Measurements from ENCODE around the gene MED9. TPM values are rescaled to one million over a fixed set of nuclear protein-coding genes. Genes with fewer than 3 reads are reported as not detected.

The MED9 gene
- total and polyA plus RNA-seq, 2 of the 4 experiments (the other 2 are of a cell fraction): 6.1 to 10.1 TPM

DNA sequence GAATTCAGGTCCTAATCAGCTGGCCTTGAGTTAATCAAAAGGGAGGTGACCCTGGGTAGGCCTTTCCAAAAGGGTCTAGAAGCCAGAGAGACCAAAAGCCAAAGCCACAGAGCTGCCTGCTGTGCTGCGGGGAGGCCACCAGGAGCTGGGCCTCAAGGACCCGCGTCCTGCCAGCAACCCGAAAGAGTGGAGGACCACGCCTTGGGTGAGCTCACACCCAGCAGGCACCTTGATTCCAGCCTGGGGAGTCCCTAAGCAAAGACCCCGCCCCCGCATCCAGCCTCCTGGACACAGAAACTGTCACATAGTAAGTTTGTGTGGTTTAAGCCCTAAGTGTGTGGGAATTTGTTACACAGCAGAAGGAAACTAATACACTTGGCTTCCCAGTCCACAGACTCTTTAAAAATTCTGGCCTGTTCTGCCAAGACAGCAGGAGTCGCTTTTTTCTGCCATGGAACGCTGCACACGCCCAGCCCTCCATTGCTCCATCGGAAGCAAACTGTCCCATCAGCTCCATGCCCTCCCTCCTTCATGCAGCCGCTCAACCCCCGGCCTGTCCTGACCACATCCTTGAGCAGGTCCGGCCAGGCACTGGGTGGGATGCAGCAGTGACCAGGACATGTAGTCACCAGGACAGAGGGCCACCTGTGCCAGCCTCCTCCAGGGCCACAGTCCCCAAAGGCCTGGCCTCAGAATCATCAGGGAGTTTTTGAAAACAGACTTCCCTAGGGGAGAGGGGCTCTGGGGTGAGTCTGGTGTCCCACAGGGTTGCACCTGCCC, 40.3 kb downstream of the MED9 start:
- intact Hi-C loops (cut with micrococcal nuclease) (no loop called here), in situ Hi-C loops (cut with MboI; ENCODE audit: low sequenced_read_pairs) (no loop called here), dilution Hi-C loops (cut with HindIII; ENCODE audit: low sequenced_read_pairs, unreplicated experiment) (no loop called here)
- WGBS, 2 experiments (ENCODE audit: extremely low coverage in 2 of 2, insufficient read length in 1 of 2): 100% methylated on average over 5 of the region's 14 CpGs; no CpG with 5 or more reads in 1 of the 2 experiments
- Histone ChIP-seq H3K4me1 (ENCODE audit: control insufficient read depth, insufficient read depth, low read length) (peaks cover 9% of the 10 kb centered on the region), H4K91ac (ENCODE audit: insufficient read depth, low read depth, low read length) (no peak overlapping the region), H3K9ac (ENCODE audit: low read depth, low read length) (no peak overlapping the region), H2BK20ac (ENCODE audit: low read depth, low read length) (no peak overlapping the region), H2AK5ac (ENCODE audit: low read depth, low read length) (no peak overlapping the region), H3K4me2 (ENCODE audit: low read depth, low read length) (no peak overlapping the region), H3K23ac (ENCODE audit: low read depth, low read length) (no peak overlapping the region), H3K27me3 (ENCODE audit: control insufficient read depth, insufficient read depth, low read length) (peaks cover 2% of the 10 kb centered on the region; the same call in 1 of the 2 replicates), H3K14ac (replicated peaks; ENCODE audit: low read depth, low read length) (no peak overlapping the region), H3K18ac (ENCODE audit: low read depth, low read length) (no peak overlapping the region), H4K8ac (ENCODE audit: low read depth in 2 of 2, low read length in 2 of 2) (no peak overlapping the region), H2AK9ac (replicated peaks; ENCODE audit: low read depth, low read length, poor library complexity) (no peak overlapping the region), H4K20me1 (ENCODE audit: insufficient read depth, low read length) (peaks cover 20% of the 10 kb centered on the region), H2BK15ac (ENCODE audit: low read depth, low read length) (no peak overlapping the region), H3K4ac (ENCODE audit: low read depth, low read length) (no peak overlapping the region), H4K5ac (ENCODE audit: low read depth, low read length) (no peak overlapping the region), H2AFZ (replicated peaks; ENCODE audit: low read length, poor library complexity) (no peak overlapping the region), H3K9me1 (ENCODE audit: insufficient read depth, low read length) (peaks cover 4% of the 10 kb centered on the region; the same call in 1 of the 2 replicates), H3K56ac (ENCODE audit: extremely low read depth, insufficient read depth, low read length) (no peak overlapping the region), H3K79me1 (ENCODE audit: low read depth in 1 of 2, low read length in 2 of 2) (no peaks in the 10 kb centered on the region), H3K9me3 (ENCODE audit: control insufficient read depth, insufficient read depth, low read length) (no peaks in the 10 kb centered on the region), H3K36me3 (ENCODE audit: control insufficient read depth, insufficient read depth, low read length) (no peaks in the 10 kb centered on the region), H2BK120ac (ENCODE audit: low read depth, low read length) (no peak overlapping the region), H2BK5ac (ENCODE audit: low read depth, low read length, poor library complexity, severe bottlenecking) (no peak overlapping the region), H3K4me3 (ENCODE audit: insufficient read depth, low read depth, low read length) (no peak overlapping the region), H3K27ac (ENCODE audit: insufficient read depth, low read length) (no peak overlapping the region)
- TF ChIP-seq BHLHE40 (IDR thresholded peaks at IDR 0.05; ENCODE audit: low read depth, low read length): no peak
- TF ChIP-seq RCOR1 (IDR thresholded peaks at IDR 0.05; ENCODE audit: insufficient replicate concordance, low read length): no peak
- TF ChIP-seq CHD1 (IDR thresholded peaks at IDR 0.05; ENCODE audit: low read depth, low read length): no peak
- TF ChIP-seq MAFK (IDR thresholded peaks at IDR 0.05; ENCODE audit: low read depth, low read length): no peak
- no peak for TF ChIP-seq POLR2A (IDR thresholded peaks at IDR 0.05; ENCODE audit: low read depth, low read length)
- no peak for TF ChIP-seq FOS (IDR thresholded peaks at IDR 0.05; ENCODE audit: low read depth, low read length)
- TF ChIP-seq RFX5 (IDR thresholded peaks at IDR 0.05; ENCODE audit: low read depth, low read length): no peak
- no peak for TF ChIP-seq MXI1 (IDR thresholded peaks at IDR 0.05; ENCODE audit: borderline replicate concordance, low read depth, low read length)
- TF ChIP-seq NFE2L2 (IDR thresholded peaks at IDR 0.05; ENCODE audit: low read depth, low read length): no peak
- no peak for TF ChIP-seq CEBPB (IDR thresholded peaks at IDR 0.05; ENCODE audit: low read depth, low read length)
- TF ChIP-seq RAD21 (IDR thresholded peaks at IDR 0.05; ENCODE audit: low read length): no peak
- no peak for TF ChIP-seq USF2 (IDR thresholded peaks at IDR 0.05; ENCODE audit: low read depth, low read length)
- TF ChIP-seq SMC3 (IDR thresholded peaks at IDR 0.05; ENCODE audit: low read depth, low read length): no peak
- no peak for TF ChIP-seq MAZ (IDR thresholded peaks at IDR 0.05; ENCODE audit: borderline replicate concordance, low read depth, low read length)
- TF ChIP-seq, protein P1, sequence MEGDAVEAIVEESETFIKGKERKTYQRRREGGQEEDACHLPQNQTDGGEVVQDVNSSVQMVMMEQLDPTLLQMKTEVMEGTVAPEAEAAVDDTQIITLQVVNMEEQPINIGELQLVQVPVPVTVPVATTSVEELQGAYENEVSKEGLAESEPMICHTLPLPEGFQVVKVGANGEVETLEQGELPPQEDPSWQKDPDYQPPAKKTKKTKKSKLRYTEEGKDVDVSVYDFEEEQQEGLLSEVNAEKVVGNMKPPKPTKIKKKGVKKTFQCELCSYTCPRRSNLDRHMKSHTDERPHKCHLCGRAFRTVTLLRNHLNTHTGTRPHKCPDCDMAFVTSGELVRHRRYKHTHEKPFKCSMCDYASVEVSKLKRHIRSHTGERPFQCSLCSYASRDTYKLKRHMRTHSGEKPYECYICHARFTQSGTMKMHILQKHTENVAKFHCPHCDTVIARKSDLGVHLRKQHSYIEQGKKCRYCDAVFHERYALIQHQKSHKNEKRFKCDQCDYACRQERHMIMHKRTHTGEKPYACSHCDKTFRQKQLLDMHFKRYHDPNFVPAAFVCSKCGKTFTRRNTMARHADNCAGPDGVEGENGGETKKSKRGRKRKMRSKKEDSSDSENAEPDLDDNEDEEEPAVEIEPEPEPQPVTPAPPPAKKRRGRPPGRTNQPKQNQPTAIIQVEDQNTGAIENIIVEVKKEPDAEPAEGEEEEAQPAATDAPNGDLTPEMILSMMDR (conservative IDR thresholded peaks at IDR 0.05; ENCODE audit: low read depth, low read length): no peak
- ATAC-seq (ENCODE audit: low read depth) (no peak), DNase-seq (no peak)
- CTCF ChIA-PET: interaction anchor here (0.8 kb wide), 1 partner anchor 20 kb away, joined by 3 read pairs; no protein-coding TSS in a partner anchor
- POLR2A ChIA-PET (ENCODE audit: unreplicated experiment): no interaction called here
- no TSS peak for BruUV-seq (replicated peaks)
